ENCODE results near the gene SLC7A10. TPM values are rescaled to one million over a fixed set of nuclear protein-coding genes. Genes with fewer than 3 reads are reported as not detected.

The SLC7A10 gene
- total RNA-seq, 1 experiment from 2014 or later: 2.9 TPM

GRCh38 chr19:33221638-33222037, 4.0 kb downstream of the SLC7A10 start:
- H3K36me3 Mint-ChIP-seq (ENCODE audit: insufficient read depth in 1 of 3, low read depth in 3 of 3): no peaks in the 10 kb centered on the region
- WGBS (ENCODE audit: extremely low coverage, insufficient read length, low lambda C conversion rate): no CpG with 5 or more reads among the region's 6 CpGs
- H3K79me1 ChIP-seq (ENCODE audit: insufficient read depth, low read depth, low read length, poor library complexity, severe bottlenecking): no peaks in the 10 kb centered on the region
- peaks cover 7% of the 10 kb centered on the region for H3K23me2 ChIP-seq (ENCODE audit: insufficient read length, low read depth, low read length, poor library complexity, severe bottlenecking)
- no peaks in the 10 kb centered on the region for H4K20me1 ChIP-seq (ENCODE audit: control insufficient read depth, insufficient read depth, insufficient read length)
- H3K9ac ChIP-seq (ENCODE audit: extremely low read depth, insufficient read length, low read length): no peak overlapping the region
- TF ChIP-seq CTCF (conservative IDR thresholded peaks at IDR 0.05): no peak
- H4K5ac ChIP-seq (ENCODE audit: insufficient read length, low read depth, low read length): no peak overlapping the region
- H3K4ac ChIP-seq (ENCODE audit: low read depth, low read length): no peak overlapping the region
- no peaks in the 10 kb centered on the region for H3K9me3 ChIP-seq (ENCODE audit: control insufficient read depth, low read depth, low read length)
- no peak overlapping the region for H3K27ac Mint-ChIP-seq
- peaks cover 5 to 13% of the 10 kb centered on the region in 2 experiments; a peak in 3 of 4 replicates for H3K4me1 Mint-ChIP-seq
- no peak overlapping the region for H3T11ph ChIP-seq (ENCODE audit: low read length)
- H3K56ac ChIP-seq (ENCODE audit: insufficient read length, low read depth, low read length): no peak overlapping the region
- H3K27me3 Mint-ChIP-seq (ENCODE audit: low read depth): peaks cover 41% of the 10 kb centered on the region
- H3K4me2 ChIP-seq (ENCODE audit: insufficient read depth, insufficient read length, low read length): no peak overlapping the region
- H3K18ac ChIP-seq (ENCODE audit: insufficient read length, low read depth, low read length): no peak overlapping the region
- no peak overlapping the region for H2AK5ac ChIP-seq (ENCODE audit: insufficient read length, low read length)
- no peak overlapping the region for H3K27ac ChIP-seq (ENCODE audit: insufficient read length, low read depth, low read length)
- H4K8ac ChIP-seq (replicated peaks; ENCODE audit: insufficient read length, low read depth, low read length): no peak overlapping the region
- H4K91ac ChIP-seq (ENCODE audit: insufficient read length, low read depth, low read length): no peak overlapping the region
- peaks cover 17% of the 10 kb centered on the region; the same call in 1 of the 2 replicates for H3K27me3 ChIP-seq (ENCODE audit: insufficient read depth, low read length)
- H2BK120ac ChIP-seq (ENCODE audit: low read depth, low read length, poor library complexity, severe bottlenecking): no peak overlapping the region
- H3K9me3 Mint-ChIP-seq: peaks cover 2 to 3% of the 10 kb centered on the region in 2 experiments; a peak in 3 of 5 replicates
- H3K79me2 ChIP-seq (ENCODE audit: insufficient read depth, low read length): no peaks in the 10 kb centered on the region
- no peak overlapping the region for H3K14ac ChIP-seq (ENCODE audit: insufficient read depth, low read length)
- no peak overlapping the region for H2BK15ac ChIP-seq (ENCODE audit: low read depth, low read length)
- H2BK12ac ChIP-seq (ENCODE audit: insufficient read length, low read depth, low read length): no peak overlapping the region
- H3K4me1 ChIP-seq (ENCODE audit: insufficient read depth, low read length): no peaks in the 10 kb centered on the region
- H2BK5ac ChIP-seq (ENCODE audit: insufficient read length, low read length): no peak overlapping the region
- H2BK20ac ChIP-seq (ENCODE audit: low read depth, low read length, poor library complexity, severe bottlenecking): no peak overlapping the region
- no peak overlapping the region for H3K23ac ChIP-seq (ENCODE audit: insufficient read length, low read depth, low read length)
- H3K4me3 Mint-ChIP-seq: no peak overlapping the region
- no peak overlapping the region for H2AFZ ChIP-seq (ENCODE audit: low read length)
- no peak for DNase-seq
